Astrocyte of the hippocampus (primary cell): ENCODE measurements around the gene TAF1B.

ENCODE experiments used
- DNase-seq: peaks from one replicate; pipeline ENCODE4 v3.0.0; 2011; ENCODE audit warnings: low read depth, low spot score

The TAF1B gene

DNA sequence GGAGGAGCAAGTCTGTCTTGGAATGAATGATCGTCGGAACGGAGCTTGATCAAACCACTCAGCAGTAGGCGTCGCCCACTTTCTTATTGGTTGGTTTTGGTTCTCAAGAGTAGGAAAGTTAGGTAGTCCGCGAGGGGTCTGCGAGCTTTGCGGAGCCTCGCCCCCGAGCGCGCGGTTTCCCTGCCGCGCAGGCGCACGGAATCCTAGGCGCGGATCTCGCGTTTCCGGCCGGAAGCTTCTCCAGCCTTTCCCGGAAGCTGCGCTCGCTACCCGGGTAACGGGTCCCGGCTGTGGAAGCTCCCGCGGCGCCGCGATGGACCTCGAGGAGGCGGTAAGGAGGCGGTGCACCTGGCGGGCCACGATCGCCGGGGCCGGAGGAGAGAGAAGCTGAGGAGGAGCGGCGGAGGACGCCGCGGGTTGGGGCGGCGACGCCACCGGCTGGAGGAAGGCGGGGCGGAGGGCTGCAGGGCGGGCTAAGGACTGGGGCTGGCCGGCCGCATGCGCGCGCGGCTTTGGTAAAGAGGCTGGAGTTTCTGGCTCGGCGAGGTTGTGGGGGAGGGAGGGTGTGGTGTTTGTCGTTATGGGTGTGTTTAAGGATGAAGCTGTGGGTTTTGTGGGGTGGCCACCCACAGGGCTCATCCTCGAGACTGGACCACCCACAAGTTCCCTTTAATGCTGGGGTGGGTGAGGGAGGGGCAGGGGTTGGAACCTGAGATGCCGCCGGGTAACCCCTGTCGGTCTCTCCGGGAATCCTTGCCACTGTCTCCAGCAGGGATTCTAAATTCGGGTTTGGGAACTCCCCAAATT lies at the start of gene TAF1B:
TSS of gene TAF1B (plus strand) at position 246 of the 807 bp plus-strand sequence. CDS start at position 314, 68 bp downstream.
- DNase-seq: peak; percentile 97

DNA sequence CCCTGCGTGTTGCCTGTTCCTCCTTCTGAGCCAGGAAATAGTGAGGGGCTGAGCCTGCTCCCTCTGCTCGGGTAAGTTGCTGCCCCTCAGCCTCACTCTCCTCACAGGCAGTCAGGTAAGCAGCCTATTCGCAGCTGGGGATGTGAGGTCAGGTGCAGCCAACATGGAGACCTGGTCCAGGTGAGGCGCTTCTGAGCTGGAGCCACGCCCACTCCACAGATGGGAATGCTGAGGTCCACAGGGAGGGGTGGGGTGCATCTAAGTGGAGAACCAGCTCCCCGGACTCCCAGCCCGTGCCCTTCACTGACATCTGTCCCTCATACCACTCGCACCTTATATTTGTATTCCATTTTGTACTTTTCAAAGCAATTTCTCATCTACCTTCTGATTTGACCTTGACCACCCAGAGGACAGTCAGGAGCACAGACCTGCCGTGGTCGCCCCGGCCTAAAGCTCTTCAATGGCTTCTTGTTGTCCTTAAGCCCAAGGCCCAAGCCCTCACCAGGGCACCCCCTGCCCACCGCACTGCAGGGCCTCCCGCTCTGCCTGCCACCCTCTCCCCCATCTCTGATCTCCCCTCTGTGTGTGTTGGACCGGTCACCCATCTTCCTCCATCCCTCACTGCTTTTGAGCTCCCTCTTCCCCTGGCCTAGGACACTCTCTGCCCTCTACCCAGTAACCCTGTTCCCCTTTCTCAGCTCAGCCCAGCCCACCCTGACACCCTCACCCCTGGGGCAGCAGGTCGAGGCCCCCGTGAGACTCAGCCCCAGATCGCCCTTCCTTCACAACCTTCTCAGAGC lies 49.2 kb upstream of the TAF1B start:
- no peak for DNase-seq

DNA sequence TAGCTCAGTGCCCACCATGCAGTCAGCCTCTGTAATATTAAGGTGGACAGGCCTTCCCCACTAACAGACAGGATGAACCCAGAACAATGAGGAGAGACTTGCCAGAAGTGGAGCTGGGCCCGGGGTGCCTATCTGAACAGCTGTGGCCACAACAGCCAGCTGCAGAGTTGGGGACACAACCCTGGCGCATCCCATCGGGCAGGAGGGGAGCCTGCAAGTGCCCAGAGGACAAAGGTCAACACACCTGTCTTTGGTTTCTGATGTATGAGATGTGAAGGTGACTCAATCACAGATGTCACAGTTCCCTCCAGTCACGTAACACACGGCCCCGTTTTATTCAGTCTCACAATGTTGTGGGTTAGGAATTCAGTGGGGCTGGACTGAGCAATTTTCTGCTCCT lies 48.2 kb upstream of the TAF1B start:
- DNase-seq: no peak

DNA sequence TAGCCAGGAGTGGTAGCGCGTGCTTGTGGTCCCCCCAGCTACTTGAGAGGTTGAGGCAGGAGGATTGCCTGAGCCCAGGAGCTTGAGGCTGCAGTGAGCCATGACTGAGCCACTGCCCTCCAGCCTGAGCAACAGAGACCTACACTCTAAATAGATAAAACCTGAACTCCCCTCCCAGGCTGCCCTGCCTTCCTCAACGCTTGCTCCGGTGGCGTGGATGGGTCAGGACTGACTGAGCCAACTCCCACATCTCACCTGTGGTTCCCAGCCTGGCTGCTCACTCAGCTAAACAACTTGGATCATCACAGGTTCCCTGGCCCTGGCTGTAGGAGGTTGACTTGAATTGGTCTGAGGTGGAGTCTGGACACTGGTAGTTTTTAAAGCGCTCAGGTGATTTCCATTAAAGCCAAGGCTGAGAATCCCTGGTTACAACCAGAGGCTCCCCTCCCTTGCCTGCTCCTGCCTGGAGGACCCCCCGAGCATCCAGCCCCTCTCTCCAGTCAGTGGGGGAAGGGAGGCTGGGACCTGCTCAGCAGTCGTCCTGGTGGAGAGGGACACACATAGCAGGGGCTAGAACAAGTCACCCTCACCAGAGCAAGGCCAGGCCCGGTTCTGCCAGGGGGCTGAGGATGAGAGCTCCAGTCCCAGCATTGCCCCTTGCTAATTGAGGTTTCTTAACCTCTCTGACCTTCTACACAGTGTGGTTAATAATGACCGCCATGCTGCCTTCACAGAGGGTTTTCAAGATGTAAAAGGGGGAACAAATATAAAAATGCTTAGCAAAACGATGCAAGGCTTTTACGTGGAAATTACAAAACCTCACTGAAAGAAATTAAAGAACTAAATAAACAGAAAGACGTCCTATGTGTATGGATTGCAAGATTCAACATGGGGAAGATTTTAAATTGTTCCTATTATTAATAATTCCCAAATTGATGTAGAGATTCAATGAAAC lies 46.9 kb upstream of the TAF1B start:
- no peak for DNase-seq

DNA sequence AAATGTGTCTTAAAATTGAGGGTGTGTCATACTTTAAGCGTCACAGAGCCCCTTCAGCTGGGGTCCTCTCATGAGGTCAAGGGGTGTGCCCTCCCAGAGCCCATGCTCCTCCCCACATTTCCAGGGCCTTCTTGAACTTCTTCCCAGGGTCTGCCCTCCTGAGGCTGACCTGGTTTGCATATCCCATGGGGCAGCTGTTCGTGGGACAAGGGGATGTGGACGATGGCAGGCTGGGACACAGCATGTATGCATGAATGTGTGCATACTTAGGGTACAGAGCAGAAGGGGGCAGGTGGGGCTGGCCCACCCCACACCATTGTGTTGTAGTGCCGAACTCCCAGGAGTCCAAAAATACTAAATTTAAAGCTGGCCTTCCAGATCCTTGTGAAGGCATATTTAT lies 46.2 kb upstream of the TAF1B start:
- DNase-seq: no peak

DNA sequence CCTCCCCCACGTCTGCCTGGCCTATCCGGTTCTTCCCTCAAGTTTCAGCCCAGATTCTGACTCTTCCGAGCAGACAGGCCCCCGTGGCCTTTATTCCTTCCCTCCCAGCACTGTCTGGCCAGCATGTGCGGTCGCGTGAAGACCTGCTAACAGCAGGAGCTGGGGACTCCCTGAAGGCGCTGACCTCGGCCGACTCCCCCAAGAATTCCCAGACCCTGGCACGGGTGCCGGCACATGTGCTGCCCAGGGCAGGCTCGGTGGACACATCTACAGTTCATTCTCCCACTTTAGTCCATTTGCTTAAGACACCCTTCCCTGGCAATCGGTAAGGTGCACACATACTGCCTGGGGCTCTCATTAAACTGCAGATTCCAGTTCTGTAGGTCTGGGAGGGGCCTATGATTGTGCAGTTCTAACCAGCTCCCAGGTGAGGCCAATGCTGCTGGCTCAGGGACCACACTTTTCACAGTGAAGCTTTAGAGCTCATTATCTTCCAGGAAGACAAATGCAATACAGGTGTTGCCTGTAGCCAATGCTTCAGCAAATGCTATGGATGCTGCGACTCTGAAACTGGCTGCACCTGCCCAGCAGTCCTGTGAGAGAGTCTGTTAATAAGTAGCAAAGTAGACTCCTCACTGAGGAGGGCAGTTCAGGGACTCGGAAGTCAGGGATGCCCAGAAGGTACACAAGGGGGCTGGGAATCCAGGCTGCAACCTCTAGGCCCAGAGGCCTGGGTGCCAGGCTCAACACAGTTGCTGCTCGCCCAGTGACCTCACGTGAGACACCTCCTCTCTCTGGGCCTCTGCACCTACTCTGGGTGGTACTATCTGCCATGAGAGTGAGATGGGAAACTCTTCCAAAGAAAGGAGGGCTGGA lies 45.4 kb upstream of the TAF1B start:
- DNase-seq: no peak

DNA sequence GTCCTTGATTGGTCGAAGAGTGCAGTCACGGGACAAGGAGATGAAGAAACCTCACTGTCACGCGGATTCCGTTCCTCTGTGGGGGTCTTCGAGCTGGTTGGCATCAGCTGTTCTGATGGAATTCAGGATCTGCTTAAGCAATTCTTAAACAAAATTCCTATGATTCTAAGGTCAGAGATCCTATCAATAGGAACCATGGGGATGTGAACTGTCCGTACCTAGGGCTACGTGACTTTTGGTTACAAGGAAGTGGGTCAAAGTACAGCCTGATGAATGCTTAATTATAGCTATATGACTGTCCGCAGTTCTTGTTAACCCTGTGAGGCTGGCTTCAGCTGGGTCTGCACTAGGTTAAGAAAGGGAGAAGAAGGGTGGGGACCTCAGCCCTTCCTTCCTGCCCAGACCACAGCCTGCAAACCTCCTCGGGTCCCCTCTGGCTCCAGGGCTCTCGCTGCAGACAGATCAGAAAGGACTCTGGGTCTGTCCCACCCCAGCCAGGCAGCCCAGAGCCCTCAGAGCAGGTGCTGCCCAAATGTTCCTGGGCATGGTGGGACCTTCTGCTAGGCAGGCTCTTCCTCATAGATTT lies 44.2 kb upstream of the TAF1B start:
- no peak for DNase-seq

DNA sequence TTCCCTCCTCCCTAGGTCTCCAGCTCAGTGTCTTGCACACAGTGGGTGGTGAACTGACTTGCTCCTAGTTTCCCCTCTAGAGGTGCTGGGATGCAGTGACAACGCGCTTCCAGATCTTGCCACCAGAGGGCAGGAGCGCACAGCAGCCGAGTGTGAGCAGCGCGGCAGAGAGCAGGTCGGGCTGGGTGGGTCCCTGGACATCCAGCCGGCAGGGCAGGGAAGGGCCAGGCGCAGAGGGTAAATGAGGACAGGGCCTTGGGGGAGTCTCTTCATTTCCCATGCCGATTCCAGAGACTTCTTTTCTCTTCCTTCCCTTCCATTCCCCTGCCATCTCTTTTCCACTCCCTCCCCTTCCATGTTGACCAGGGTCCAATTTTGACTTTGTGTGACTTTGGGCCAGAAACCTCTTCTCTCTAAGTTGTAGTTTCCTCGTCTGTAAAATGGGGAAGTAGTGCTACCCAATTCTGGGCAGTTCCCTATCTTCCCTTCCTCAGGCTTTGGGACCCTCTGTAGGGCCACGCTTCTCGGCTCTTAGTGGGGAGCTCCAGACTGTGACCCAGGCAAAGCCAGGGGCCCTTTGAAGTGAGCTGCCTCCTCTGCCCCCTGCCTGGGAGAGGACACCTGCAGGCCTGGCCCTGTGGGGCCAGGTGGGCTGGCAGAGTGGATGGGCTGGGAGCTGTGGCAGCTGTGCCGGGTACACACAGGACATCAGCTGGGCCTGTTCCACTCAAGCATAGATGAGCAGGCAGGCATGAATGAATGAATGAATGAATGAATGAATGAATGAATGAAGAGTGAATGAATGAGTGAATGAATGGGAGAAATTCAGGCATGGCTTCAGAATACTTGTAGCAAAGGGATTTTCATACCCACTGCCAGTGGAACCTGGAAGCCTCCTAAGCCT lies 43.3 kb upstream of the TAF1B start:
- DNase-seq: peak; percentile 93

DNA sequence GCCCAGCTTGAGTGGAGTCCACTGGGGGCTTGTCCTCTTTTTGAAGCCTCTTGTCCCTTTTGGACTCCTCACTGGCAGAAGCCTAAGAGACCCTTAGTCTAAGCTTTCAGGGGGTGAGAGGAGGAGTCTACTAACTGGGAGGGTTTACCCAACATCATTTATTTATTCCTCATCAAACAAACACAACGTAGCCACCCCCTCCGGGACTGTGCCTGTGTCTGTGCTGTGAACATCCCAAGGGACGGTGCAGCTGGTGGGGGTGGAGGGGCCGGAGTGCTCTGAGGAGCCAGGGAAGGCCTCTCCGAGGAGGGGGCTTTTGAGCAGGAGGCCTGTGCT lies 42.7 kb upstream of the TAF1B start:
- no peak for DNase-seq

DNA sequence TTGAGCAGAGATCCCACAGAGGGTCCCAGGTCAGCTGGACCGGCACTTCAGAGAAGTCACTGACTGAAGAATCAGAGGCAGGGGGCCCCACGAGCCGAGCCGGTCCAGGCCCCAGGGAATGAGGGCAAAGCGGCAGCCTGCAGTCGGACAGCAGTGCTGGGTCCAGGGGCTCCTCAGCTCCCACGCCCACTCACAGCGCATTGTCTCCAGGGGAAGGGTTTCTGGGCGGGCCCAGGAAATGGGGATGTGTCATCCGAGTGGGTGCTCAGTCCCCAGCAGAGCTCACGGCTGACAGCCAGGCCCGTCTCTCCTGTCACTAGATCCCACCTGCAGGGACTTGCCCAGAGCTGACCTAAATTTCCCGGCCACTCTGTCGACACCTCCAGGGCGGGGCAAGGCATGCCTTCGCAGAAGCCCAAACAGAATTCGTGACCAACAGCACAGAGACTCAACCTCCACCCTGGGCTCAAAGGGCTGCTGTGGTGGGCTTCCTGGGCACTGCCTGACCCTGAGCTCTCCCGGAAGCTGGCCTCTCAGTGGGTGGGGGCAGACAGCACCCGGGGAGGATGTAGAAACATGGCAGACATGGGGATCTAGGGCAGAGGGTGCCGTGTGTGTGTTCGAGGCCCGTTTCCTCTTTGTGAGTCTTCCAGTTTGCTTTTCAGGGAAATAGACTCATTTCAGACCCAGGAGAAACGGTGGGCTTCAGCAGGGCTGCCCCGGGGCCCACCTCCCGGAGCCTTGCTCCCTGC lies 42.1 kb upstream of the TAF1B start:
- DNase-seq: peak; percentile 40

DNA sequence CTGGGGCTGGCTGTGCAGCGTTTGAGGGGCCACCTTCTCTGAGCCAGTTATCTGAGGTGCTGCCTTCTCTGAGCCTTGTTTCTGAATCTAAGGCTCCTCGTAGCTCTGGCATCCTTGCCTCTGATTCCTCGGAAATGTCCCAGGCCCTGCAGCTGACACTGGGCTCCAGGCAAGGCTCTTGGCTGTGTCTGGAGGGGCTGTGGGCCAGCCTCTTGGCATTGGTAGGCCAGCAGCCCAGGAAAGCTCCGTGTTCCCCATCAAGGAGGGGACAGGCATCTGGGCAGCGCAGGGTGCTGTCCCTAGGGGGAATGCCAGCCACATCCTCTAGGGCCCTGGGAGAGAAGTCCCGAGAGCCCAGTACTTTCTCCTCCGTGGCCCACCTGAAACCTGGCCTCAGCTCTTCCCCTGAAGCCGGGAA lies 40.7 kb upstream of the TAF1B start:
- no peak for DNase-seq

DNA sequence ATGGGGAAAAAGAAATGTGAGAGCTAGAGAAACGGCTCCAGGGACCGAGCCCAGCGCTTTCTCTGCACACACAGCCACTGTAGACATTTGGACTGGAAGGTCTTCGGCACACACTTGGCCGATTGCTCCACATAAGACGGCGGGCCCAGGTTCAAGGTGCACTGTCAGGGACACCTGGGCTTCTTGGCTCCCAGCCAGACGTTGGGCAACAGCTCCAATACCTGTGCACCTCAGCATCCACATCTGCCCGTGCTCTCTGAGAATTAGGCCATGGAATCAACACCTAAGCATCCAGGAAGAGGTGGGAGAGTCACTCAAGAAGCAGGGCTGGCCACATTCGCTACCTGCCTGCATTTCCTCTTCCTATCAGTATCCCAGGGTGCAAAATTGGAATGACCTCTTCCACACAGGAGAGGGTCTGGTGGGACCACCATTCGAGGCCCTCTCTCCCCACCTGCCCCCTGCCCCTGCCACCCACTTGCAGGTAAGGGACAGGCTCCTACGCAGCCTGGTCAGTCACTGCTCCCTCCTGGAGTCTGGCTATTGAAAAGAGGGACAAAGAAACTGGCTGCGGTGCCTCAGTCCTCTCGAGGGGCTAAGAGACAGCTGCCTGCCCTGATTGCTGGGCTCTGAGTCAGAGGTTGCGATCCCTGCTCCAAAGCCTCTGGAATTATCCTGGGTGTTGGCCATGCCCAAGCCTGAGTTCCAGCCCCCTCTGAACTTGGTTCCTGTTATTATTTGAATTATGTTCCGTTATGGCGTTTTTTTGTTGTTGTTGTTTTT lies 40.1 kb upstream of the TAF1B start:
- peak; percentile 34 for DNase-seq

DNA sequence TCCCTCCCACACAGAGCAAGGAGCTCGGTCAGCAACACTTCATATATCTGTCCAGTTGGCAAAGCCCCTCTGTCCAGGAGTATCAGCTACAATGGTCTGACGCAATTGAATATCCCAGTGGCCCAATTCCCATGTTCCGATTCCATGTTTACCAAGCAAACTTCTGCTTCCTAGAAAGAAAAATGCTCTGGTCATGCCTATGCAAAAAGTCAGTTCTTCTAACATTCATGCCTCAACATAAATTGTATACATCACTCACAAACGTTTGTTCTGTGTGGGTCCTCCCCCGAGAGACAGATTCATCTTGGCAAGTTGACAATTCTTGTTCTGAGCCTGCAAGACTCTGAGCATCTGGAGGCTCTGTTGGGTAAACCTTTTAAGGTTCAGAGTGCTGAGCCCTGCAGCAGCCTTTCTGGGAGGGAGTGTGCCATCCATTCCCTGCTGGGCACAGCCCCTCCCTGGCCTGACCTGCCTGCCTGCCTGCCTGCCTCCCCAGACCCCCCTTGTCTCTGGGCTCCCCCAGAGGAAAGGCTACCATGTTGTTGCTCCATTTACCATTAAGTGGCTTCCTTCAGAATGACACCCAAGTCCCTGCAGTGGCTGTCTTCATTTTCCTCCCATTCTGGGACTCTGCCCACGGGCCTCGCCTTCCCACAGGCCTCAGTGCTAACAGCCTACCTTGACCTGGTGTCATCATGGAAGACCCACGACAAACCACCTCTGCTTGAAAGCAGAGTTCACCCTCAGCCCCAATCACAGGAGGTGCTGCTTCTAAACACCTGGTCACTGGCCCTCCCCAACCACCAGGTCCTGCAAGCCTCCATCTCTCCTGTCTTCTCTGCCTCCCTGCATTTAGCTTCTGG lies 37.6 kb upstream of the TAF1B start:
- no peak for DNase-seq

DNA sequence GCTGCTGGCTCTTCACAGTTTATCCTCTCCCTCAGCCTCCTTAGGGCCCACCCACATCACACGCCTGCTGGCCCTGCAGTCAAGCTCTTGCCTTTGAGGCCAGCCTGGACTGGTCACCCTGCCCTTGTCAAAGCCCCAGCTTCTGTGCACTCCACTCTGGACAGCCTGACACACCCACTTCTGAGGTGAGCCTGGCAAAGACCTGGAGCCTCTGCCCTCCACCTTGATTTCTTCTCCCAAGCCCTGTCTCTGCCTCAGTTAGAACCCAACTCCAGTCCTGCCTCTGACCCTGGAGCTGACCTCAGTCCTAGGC lies 37.0 kb upstream of the TAF1B start:
- DNase-seq: no peak

DNA sequence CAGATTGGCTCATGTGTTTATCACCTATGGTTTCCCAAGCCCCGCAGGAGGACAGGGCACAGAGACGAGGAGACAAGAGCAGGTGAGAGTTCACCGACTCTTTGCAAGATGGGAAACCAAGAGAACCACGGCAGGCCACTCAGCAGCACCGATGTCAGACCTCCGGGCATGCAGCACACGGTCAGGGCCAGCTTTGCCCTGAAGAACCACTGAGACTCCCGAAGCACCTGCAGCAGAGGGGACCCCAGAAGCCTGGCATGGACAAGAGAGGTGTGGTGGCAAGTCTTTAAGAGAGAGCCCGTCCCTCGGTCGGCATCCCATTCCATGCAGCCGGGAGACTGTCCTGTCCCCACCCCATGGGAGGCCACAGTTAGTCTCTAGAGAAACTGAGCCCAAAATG lies 36.6 kb upstream of the TAF1B start:
- no peak for DNase-seq

DNA sequence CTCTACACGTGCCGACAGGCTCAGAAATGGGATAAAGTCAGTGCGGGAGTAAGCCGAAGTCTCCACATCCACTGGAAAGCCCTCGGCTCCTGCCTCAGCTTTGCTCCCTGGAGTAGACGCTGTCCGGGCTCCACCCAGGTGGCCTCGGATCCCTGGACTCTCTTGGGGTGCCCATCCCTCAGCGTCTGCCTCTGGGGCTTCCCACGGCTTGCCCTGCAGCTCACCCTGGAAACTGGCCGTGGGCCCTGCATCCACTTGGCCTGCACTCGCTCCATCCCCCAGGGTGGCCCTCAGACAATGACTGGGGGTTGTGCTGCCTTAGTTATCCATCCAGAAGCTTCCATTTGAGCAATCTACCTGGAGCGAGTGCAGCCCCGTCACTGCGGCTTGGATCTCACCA lies 36.2 kb upstream of the TAF1B start:
- DNase-seq: no peak
